Fibroblast of villous mesenchyme (primary cell): ENCODE results near the gene FOSL1. TPM values are rescaled to one million over a fixed set of nuclear protein-coding genes. Genes with fewer than 3 reads are reported as not detected.
"Not testable (repeated sequence)": the region's sequence is repeated elsewhere in the genome, so short reads cannot be mapped to it uniquely, and the experiment has no call there.

ENCODE experiments used
- DNase-seq: peaks from one replicate; pipeline ENCODE4 v3.0.0-alpha.2; 2010; ENCODE audit warnings: low read depth
- H3K4me3 ChIP-seq: 2 replicates; pipeline ENCODE4 v1.5.1; 2011; ENCODE audit warnings: low read depth, mild to moderate bottlenecking, low read length
- total RNA-seq: library from RNA; depleted of rRNA; stranded (reverse); fragments of >200 nt; gene quantifications from 2 replicates; pipeline ENCODE4 v1.2.3, GENCODE V29; 2012
- TF ChIP-seq, protein P1 (sequence below): IDR thresholded peaks from 2 replicates; pipeline ENCODE4 v1.5.1; 2012; ENCODE audit warnings: low read depth, mild to moderate bottlenecking, low read length; ENCODE audit not compliant: insufficient read depth

The FOSL1 gene
- total RNA-seq, 1 donor: 41.0 TPM

DNA sequence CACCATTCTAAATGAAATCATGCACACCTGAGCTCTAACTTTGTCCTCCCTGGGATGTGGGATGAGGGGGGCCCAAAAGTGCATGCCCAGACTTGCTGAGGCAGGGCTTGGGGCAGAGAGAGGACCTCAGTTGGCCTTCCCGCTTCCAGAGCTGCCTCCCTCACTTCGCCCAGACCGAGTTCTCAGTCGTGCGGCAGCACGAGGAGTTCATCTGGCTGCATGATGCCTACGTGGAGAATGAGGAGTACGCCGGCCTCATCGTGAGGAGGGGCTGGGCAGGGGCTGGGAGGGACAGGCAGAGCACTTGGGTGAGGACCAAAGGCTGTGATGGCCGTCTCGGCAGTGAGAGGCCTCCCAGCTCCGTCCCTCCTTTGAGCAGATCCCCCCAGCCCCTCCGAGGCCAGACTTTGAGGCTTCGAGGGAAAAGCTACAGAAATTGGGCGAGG lies 50.4 kb downstream of the FOSL1 start:
- TF ChIP-seq, protein P1, sequence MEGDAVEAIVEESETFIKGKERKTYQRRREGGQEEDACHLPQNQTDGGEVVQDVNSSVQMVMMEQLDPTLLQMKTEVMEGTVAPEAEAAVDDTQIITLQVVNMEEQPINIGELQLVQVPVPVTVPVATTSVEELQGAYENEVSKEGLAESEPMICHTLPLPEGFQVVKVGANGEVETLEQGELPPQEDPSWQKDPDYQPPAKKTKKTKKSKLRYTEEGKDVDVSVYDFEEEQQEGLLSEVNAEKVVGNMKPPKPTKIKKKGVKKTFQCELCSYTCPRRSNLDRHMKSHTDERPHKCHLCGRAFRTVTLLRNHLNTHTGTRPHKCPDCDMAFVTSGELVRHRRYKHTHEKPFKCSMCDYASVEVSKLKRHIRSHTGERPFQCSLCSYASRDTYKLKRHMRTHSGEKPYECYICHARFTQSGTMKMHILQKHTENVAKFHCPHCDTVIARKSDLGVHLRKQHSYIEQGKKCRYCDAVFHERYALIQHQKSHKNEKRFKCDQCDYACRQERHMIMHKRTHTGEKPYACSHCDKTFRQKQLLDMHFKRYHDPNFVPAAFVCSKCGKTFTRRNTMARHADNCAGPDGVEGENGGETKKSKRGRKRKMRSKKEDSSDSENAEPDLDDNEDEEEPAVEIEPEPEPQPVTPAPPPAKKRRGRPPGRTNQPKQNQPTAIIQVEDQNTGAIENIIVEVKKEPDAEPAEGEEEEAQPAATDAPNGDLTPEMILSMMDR: no peak
- no peak for DNase-seq
- H3K4me3 ChIP-seq: no peak overlapping the region

DNA sequence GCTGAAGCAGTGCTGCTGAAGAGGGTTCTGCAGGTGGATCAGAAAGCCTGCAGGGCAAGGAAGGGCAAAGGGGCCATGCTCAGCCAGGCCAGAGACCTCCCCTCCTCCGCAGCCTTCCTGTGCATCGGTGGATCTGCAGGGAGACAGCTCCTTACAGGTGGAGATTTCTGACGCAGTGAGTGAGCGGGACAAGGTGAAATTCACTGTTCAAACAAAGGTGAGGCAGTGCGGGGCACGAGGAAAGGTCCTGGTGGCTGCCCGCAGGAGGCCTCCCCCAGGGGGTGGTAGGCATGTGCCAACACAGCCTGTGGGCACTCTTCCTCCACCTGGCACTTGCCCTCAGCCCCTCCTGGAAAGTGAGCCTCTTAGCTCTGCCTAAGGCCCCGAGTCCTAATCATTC lies 50.8 kb downstream of the FOSL1 start:
- DNase-seq: no peak
- TF ChIP-seq, protein P1: no peak
- no peak overlapping the region for H3K4me3 ChIP-seq

DNA sequence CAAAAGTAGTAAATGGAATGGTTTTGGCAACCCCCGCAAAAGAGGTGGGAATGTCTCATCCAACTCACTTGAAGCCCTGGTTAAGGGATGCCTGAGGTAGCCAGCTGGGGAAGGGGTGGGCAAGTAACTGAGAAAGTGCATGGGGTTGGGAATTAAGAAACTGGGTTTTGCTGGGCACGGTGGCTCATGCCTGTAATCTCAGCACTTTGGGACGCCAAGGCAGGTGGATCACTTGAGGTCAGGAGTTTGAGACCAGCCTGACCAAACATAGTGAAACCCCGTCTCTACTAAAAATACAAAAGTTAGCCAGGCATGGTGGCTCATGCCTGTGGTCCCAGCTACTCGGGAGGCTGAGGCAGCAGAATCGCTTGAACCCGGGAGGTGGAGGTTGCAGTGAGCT lies 51.5 kb downstream of the FOSL1 start:
- not testable (repeated sequence) for DNase-seq, H3K4me3 ChIP-seq

DNA sequence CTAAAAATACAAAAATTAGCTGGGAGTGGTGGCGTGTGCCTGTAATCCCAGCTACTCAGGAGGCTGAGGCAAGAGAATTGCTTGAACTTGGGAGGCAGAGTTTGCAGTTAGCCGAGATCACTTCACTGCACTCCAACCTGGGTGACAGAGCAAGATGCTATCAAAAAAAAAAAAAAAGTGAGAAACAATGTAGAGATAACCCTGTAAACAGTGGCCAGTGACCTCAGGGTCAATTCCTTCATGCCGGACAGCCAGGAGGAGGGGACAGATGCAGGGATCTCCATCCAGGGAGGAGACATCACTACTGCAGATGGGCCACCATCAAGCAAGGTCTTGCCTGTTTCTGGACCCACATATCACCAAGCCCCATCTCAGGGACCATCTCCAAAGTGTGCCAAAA lies 52.4 kb downstream of the FOSL1 start:
- DNase-seq: no peak
- TF ChIP-seq, protein P1: no peak
- H3K4me3 ChIP-seq: no peak overlapping the region

DNA sequence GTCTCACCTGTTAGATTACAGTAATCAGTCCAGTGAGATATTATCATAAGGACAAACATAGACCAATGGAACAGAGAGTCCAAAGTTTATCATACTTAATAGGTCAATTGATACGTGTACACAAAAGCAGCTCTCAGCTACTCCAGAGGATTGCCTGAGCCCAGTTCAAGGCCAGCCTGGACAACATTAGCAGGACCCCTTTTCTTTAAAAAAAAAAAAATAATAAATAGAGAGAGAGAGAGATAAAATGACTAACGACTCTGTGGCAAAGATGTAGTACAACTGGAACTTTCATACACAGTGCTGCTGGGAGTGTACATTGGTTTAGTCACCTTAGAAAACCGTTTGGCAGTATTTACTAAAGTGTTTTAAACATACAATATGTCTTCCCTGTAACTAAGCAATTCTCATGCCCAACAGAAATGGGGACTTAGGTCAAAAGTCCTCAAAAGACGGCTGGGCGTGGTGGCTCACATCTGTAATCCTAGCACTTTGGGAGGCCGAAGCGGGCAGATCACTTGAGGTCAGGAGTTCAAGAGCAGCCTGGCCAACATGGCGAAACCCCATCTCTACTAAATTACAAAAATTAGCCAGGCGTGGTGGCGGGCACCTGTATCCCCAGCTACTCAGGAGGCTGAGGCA lies 55.8 kb downstream of the FOSL1 start:
- TF ChIP-seq, protein P1: no peak
- DNase-seq: no peak
- H3K4me3 ChIP-seq: no peak overlapping the region

DNA sequence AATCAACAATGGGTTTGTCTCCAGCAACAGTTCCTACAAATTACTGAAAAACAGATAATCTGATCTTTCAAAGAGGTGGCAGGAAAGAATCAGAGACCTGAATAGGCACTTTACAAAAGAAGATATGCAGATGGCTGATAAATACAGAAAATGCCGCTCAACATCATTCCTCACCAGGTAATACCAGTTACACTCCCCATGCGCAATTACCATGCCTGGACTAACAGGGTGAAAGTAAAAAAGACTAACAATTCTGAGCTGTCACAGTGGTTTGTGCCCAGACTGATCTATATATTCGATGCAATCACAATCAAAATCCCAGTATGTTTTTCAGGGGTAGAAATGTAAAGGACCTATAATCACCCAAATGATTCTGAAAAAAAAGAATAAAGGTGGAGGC lies 56.4 kb downstream of the FOSL1 start:
- no peak overlapping the region for H3K4me3 ChIP-seq
- no peak for DNase-seq
- TF ChIP-seq, protein P1: no peak

DNA sequence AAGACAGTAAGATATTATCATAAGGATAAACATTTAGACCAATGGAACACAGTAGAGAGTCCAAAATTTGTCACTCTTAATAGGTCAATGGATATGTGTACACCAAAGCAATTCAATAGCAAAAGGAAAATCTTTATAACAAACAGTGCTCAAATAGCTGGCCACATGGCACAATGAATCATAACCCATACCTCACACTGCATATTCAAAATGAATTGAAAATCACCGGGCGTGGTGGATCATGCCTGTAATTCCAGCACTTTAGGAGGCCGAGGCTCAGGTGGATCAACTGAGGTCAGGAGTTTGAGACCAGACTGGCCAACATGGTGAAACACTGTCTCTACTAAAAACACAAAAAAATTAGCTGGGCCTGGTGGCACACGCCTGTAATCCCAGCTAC lies 58.0 kb downstream of the FOSL1 start:
- DNase-seq: no peak
- H3K4me3 ChIP-seq: no peak overlapping the region
- TF ChIP-seq, protein P1: no peak

Other genes starting within 250 kb of the FOSL1 start
- gene RELA, start 237.5 kb downstream of the FOSL1 start, total RNA-seq: 22.2 and 24.2 TPM in 2 replicates
- gene KAT5, start 188.1 kb downstream of the FOSL1 start, total RNA-seq: 33.2 and 42.2 TPM in 2 replicates
- 41.5 and 44.1 TPM in 2 replicates for gene RNASEH2C, start 179.6 kb downstream of the FOSL1 start, total RNA-seq
- 13.8 and 16.4 TPM in 2 replicates for gene AP5B1, start 119.4 kb downstream of the FOSL1 start, total RNA-seq
- gene OVOL1, start 113.3 kb downstream of the FOSL1 start, total RNA-seq: not detected in 2 replicates
- gene SNX32, start 66.4 kb downstream of the FOSL1 start, total RNA-seq: under 0.01 TPM in 1 of 2 replicates, not detected in the other
- gene CFL1, start 42.2 kb downstream of the FOSL1 start, total RNA-seq: 1,115 and 1,444 TPM in 2 replicates
- gene MUS81, start 40.0 kb downstream of the FOSL1 start, total RNA-seq: 71.2 and 75.7 TPM in 2 replicates
- 77.7 and 79.6 TPM in 2 replicates for gene EFEMP2, start 27.6 kb downstream of the FOSL1 start, total RNA-seq
- gene CTSW, start 20.6 kb downstream of the FOSL1 start, total RNA-seq: 0.43 TPM in 1 of 2 replicates, not detected in the other
- 144 and 158 TPM in 2 replicates for gene FIBP, start 11.9 kb downstream of the FOSL1 start, total RNA-seq
- 37.1 and 49.0 TPM in 2 replicates for gene CCDC85B, start 9.7 kb downstream of the FOSL1 start, total RNA-seq
- 25.8 and 31.5 TPM in 2 replicates for gene C11orf68, start 18.7 kb upstream of the FOSL1 start, total RNA-seq
- gene DRAP1, start 19.0 kb upstream of the FOSL1 start, total RNA-seq: 216 and 218 TPM in 2 replicates
- not detected in 2 replicates for gene TSGA10IP, start 45.1 kb upstream of the FOSL1 start, total RNA-seq
- 25.5 and 26.7 TPM in 2 replicates for gene SART1, start 61.3 kb upstream of the FOSL1 start, total RNA-seq
- 34.8 and 35.4 TPM in 2 replicates for gene EIF1AD, start 101.8 kb upstream of the FOSL1 start, total RNA-seq
- 19.9 and 24.8 TPM in 2 replicates for gene BANF1, start 102.1 kb upstream of the FOSL1 start, total RNA-seq
- gene CST6, start 111.6 kb upstream of the FOSL1 start, total RNA-seq: under 0.01 TPM in 1 of 2 replicates, not detected in the other
- under 0.01 and 0.43 TPM in 2 replicates for gene CATSPER1, start 126.1 kb upstream of the FOSL1 start, total RNA-seq
- gene GAL3ST3, start 148.8 kb upstream of the FOSL1 start, total RNA-seq: under 0.01 TPM in 1 of 2 replicates, not detected in the other
- 130 and 151 TPM in 2 replicates for gene SF3B2, start 152.0 kb upstream of the FOSL1 start, total RNA-seq
- gene PACS1, start 169.9 kb upstream of the FOSL1 start, total RNA-seq: 36.7 and 41.2 TPM in 2 replicates